ENCODE measurements around the gene C16orf89. TPM values are rescaled to one million over a fixed set of nuclear protein-coding genes. Genes with fewer than 3 reads are reported as not detected.

C16orf89 gene
- total RNA-seq, 1 donor from 2014 or later: 5.0 TPM

- DNase-seq: no peak
Observed at GRCh38 chr16:5003828-5004227, 61.9 kb downstream of the C16orf89 start.

GRCh38 chr16:5003211-5003610 is 62.5 kb downstream of the C16orf89 start:
- DNase-seq: no peak

- no peak for DNase-seq
Observed at GRCh38 chr16:5002699-5003143, 63.0 kb downstream of the C16orf89 start.

- no peak for DNase-seq
Observed at GRCh38 chr16:5001986-5002385, 63.8 kb downstream of the C16orf89 start.

DNA sequence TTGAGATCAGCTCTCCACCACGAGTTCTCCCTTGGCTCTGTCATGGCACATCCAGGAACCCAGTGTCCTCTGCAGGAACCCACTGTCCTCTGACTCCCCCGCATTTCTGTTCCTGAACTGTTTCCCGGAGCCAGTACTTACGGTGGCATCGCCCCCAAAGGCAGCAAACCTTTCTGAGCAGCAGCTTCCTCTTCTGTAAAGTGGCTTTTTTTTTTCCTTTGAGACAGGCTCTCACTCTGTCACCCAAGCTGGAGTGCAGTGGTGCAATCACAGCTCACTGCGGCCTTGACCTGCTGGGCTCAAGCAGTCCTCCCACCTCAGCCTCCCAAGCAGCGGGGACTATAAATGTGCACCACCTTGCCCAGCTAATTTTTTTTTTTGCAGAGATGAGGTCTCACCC is 64.2 kb downstream of the C16orf89 start:
- peak; percentile 54 for DNase-seq

GRCh38 chr16:5000573-5001001 is 65.2 kb downstream of the C16orf89 start:
- DNase-seq: no peak

GRCh38 chr16:4994719-4995434 is 70.9 kb downstream of the C16orf89 start:
- peak; percentile 58 for DNase-seq

Other genes starting within 250 kb of the C16orf89 start
- 70.2 TPM for gene GLYR1, start 218.7 kb downstream of the C16orf89 start, total RNA-seq
- 13.9 TPM for gene UBN1, start 218.5 kb downstream of the C16orf89 start, total RNA-seq
- gene PPL, start 128.8 kb downstream of the C16orf89 start, total RNA-seq: 0.31 TPM
- gene SEC14L5, start 107.6 kb downstream of the C16orf89 start, total RNA-seq: 0.47 TPM
- gene NAGPA, start 32.0 kb downstream of the C16orf89 start, total RNA-seq: 12.5 TPM
- 11.4 TPM for gene ALG1, start 5.9 kb upstream of the C16orf89 start, total RNA-seq
- 2.2 TPM for gene EEF2KMT, start 31.8 kb upstream of the C16orf89 start, total RNA-seq

Measured in occipital lobe (tissue), 2 donors.